Keratinocyte (primary cell): ENCODE results near the gene ANKFY1.

Experiments used
- EZH2 ChIP-seq: IDR thresholded peaks from one replicate; pipeline ENCODE4 v1.6.1; 2012; ENCODE audit warnings: inconsistent platforms, mild to moderate bottlenecking, low read length, moderate library complexity
- TF ChIP-seq, protein P1 (sequence below), 3 experiments: IDR thresholded peaks in 1 of 3; conservative IDR thresholded peaks in 1 of 3; optimal IDR thresholded peaks in 1 of 3; 2 replicates in 2 of 3; 3 replicates in 1 of 3; pipeline versions ENCODE3 to v1.5.1; 2011; ENCODE audit warnings: low read length in 3 of 3, mild to moderate bottlenecking in 3 of 3, moderate library complexity in 2 of 3, control low read depth in 1 of 3, inconsistent platforms in 1 of 3; ENCODE audit not compliant: insufficient read depth in 2 of 3; ENCODE audit errors: extremely low read depth in 1 of 3

DNA sequence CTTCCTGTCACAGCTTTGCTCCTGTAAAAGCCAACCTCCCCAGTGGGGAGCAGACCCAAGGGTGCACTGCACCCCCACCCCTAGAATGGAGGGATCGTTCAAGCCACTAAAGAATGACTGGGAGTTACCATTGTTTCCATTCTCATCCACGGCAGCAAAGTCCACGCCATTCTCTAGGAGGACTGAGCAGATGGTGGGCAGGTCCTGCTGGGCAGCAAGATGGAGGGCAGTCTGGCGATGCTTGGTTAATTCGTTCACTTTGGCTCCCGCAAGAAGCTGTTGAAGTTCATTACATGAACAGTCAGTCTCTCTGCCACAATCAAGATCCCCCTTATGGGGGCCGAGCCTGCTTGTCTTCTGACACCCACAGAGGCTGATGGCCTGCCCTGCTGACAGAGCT is 90.0 kb downstream of the ANKFY1 start:
- TF ChIP-seq, protein P1, sequence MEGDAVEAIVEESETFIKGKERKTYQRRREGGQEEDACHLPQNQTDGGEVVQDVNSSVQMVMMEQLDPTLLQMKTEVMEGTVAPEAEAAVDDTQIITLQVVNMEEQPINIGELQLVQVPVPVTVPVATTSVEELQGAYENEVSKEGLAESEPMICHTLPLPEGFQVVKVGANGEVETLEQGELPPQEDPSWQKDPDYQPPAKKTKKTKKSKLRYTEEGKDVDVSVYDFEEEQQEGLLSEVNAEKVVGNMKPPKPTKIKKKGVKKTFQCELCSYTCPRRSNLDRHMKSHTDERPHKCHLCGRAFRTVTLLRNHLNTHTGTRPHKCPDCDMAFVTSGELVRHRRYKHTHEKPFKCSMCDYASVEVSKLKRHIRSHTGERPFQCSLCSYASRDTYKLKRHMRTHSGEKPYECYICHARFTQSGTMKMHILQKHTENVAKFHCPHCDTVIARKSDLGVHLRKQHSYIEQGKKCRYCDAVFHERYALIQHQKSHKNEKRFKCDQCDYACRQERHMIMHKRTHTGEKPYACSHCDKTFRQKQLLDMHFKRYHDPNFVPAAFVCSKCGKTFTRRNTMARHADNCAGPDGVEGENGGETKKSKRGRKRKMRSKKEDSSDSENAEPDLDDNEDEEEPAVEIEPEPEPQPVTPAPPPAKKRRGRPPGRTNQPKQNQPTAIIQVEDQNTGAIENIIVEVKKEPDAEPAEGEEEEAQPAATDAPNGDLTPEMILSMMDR (optimal IDR thresholded peaks at IDR 0.05 in 1 of 3, IDR thresholded peaks at IDR 0.05 in 1 of 3, conservative IDR thresholded peaks at IDR 0.05 in 1 of 3; ENCODE audit: extremely low read depth in 1 of 3, insufficient read depth in 2 of 3, low read length in 3 of 3) = no peak
- TF ChIP-seq EZH2 = no peak
